GM12865 (cell line): ENCODE measurements around the gene SLC12A8.

Experiments
- DNase-seq: peaks from one replicate; pipeline ENCODE4 v3.0.0; 2010; ENCODE audit warnings: low read depth
- H3K4me3 ChIP-seq: 2 replicates; pipeline ENCODE4 v1.5.1; 2011; ENCODE audit warnings: mild to moderate bottlenecking, low read depth, low read length, control low read depth
- TF ChIP-seq, protein P1 (sequence below): IDR thresholded peaks from 2 replicates; pipeline ENCODE4 v1.5.1; 2011; ENCODE audit warnings: low read length, control low read depth, low read depth, inconsistent platforms; ENCODE audit not compliant: insufficient read depth; ENCODE audit errors: missing control alignments

The SLC12A8 gene

DNA sequence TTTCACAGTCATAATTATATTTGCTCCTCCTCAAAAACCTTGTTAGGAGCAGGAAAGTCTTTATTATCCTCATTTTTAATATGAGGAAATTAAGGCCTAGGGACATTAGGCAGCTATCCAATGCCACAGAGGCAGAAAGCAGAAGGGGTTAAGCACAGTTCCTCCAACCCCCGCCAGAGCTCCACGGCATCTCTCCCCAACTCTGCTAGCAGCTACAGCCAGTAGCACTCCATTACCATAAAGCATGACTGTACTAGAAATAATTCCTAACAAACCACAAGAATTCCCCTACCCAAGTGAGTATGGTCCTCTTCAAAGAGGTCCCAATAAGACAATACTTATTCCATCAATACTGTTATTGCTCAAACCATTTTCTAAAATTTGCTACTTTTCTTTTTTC, 166.6 kb downstream of the SLC12A8 start:
- no peak overlapping the region for H3K4me3 ChIP-seq
- DNase-seq, result no peak
- TF ChIP-seq, protein P1, sequence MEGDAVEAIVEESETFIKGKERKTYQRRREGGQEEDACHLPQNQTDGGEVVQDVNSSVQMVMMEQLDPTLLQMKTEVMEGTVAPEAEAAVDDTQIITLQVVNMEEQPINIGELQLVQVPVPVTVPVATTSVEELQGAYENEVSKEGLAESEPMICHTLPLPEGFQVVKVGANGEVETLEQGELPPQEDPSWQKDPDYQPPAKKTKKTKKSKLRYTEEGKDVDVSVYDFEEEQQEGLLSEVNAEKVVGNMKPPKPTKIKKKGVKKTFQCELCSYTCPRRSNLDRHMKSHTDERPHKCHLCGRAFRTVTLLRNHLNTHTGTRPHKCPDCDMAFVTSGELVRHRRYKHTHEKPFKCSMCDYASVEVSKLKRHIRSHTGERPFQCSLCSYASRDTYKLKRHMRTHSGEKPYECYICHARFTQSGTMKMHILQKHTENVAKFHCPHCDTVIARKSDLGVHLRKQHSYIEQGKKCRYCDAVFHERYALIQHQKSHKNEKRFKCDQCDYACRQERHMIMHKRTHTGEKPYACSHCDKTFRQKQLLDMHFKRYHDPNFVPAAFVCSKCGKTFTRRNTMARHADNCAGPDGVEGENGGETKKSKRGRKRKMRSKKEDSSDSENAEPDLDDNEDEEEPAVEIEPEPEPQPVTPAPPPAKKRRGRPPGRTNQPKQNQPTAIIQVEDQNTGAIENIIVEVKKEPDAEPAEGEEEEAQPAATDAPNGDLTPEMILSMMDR, result no peak

DNA sequence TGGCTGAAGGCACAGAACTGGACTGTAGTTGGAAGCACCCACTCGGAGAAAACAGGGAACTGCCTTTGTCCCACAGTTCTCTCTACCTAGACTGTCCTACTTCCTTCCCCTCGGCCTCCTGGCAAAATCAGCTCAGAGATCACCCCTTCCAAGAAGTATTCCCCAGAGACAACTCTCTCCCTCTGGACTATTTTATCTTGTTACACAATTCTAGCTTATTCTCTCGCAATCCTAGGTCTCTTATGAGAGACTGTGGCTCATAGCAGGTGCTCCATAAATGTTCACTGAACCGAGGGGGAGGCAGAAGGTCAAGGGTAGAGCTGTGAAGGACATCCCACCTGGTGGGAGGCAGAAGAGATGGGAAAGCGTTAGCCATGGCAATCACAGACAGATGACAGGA, 167.4 kb downstream of the SLC12A8 start:
- no peak overlapping the region for H3K4me3 ChIP-seq
- TF ChIP-seq, protein P1, result no peak
- no peak for DNase-seq

DNA sequence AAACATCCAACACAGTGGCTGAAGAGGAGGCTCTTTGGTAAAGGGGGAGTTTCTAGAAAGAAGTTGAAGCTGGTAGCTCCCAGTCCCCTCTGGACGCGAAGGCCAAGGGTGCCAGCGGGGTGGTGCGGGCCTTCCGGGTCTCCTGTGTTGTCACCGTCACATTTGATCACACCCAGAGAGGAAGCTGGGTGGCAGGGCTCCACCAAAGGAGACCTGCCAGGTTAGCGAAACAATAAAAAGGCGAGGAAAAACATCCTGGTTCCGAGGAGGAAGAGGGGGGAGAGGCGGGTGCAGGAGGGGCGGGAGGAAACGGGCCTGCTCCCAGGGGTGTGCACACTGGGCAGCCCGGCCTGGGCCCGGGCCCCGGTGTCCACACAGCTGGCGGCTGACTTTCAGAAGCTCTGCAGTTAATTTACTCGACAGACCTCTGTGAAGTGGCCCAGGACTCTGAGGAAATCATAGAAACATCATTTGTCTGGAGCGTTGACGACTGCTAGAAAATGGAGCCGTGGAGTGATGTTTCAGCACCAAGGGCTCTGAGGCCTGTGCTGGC, 168.9 kb downstream of the SLC12A8 start:
- DNase-seq, result no peak
- no peak overlapping the region for H3K4me3 ChIP-seq
- TF ChIP-seq, protein P1, result no peak

DNA sequence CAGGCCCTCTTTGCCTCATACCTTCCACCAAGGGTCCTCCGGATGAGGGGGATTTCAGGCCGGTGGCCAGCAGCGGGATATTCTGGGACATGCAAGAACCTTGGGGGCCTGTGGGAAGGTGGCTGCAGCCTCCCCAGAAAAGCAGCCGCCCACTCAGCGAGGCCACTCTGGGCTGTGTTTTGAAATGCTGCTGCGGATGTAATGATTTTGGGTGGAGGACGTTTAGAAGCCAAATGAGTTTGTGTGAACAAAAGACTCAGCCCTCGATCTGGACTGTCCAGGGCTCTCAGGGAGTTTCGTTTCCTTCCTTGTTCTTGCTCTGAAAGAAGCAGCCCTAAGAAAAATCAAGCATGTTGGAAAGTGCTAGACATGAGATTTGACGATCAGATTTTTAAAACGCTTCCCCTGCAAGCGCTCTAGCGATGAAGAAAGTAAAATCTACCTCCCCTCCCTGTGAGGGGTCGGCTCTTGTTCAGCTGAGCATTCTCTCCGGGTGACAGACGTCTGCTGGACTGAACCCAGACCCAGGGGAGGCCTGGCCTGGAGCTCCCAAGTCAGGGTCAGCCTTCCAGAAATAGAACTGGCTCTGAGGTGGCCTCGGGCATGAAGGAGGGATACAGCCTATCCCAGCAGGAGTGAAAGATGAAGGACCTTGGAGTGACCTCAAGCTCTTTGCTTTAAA, 169.7 kb downstream of the SLC12A8 start:
- no peak overlapping the region for H3K4me3 ChIP-seq
- no peak for DNase-seq
- TF ChIP-seq, protein P1, result no peak

DNA sequence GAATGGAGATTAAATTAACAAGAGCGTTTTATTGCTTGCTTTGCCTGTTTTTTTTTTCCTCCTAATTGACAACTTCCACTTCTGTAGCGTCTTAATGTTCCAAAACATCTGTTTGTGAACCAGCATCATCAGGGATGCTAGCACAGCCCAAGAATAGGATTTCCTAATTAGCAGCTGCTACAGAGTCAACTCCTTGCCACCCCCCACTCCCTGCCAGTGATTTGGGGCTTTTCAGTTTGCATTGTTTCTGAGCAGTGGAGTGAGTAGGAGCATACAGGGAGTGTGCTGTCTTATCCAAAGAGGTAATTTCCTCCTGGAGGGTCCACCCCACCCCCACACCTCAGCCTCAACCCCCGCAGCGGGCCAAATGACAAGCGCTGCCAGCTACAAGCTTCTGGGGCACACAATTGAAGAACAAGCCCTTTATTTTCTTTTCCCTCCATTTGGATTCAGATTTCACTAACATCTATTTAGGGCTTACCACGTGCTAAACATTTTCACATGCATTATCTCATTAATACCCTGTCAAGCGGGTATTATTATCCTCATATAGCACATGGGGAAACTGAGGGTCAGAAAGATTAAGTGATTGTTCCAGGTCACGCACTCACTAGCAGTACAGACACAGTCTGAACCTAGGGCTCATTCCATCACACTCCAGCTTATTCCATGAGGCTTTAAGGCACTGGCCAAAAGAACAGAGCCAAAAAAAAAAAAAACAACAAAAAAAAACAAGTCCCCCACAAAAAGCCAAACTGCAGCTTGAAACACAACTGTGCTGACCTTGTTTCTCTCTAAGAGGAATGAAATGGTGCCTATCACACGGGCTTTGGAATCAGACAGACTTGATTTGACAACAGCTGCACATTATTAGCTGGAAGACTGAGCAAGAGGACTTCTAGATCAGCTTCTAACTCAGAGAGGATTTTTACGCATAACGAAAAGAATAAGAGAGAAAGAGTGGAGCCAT, 173.1 kb downstream of the SLC12A8 start:
- no peak for DNase-seq
- TF ChIP-seq, protein P1, result no peak
- no peak overlapping the region for H3K4me3 ChIP-seq

DNA sequence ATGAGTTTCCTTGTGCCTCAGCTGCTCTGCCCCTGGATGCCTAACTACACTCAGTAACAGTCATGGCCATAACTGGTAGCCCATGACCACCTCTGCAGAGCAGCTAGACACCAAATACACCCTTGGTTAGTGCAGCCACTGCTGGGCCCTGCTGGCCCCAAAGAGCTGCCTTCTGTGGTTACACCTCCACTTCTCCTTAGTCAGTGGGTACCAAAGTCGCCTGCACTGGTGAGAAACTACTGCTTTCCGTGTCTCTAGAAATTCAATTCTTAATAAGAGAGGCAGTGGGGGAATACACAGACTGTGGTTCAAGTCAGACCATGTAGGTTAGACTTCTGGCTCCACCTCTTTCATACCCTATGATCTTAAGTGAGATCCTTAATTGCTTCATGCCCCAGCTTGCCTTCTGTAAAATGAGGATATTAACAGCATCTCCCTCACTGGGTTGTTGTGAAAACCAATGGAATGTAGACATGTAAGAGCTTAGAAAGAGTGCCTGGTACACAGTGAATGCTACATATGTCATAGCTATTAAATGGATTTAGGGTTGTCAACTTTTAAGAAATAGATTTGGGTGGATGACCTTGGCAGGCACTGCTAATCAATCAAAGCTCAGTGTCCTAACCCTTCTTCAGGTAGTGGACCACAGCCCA, 174.9 kb downstream of the SLC12A8 start:
- no peak overlapping the region for H3K4me3 ChIP-seq
- TF ChIP-seq, protein P1, result no peak
- no peak for DNase-seq
